ENCODE data around the gene ACSM3.

ACSM3 gene

GRCh38 chr16:20839504-20839903, 75.7 kb downstream of the ACSM3 start:
- H3K4me3 ChIP-seq (ENCODE audit: low read length) = no peak overlapping the region
- DNase-seq (ENCODE audit: low read depth) = no peak
- TF ChIP-seq CTCF (conservative IDR thresholded peaks at IDR 0.05; ENCODE audit: low read length) = no peak

- no peak for TF ChIP-seq CTCF (conservative IDR thresholded peaks at IDR 0.05; ENCODE audit: low read length)
- H3K4me3 ChIP-seq (ENCODE audit: low read length) = no peak overlapping the region
- DNase-seq (ENCODE audit: low read depth) = no peak
These were observed 80.2 kb downstream of the ACSM3 start for GRCh38 chr16:20844054-20844453.

GRCh38 chr16:20844588-20844987, 80.8 kb downstream of the ACSM3 start:
- TF ChIP-seq CTCF (conservative IDR thresholded peaks at IDR 0.05; ENCODE audit: low read length) = no peak
- no peak for DNase-seq (ENCODE audit: low read depth)
- H3K4me3 ChIP-seq (ENCODE audit: low read length) = no peak overlapping the region

- TF ChIP-seq CTCF (conservative IDR thresholded peaks at IDR 0.05; ENCODE audit: low read length) = no peak
- DNase-seq (ENCODE audit: low read depth) = no peak
- no peak overlapping the region for H3K4me3 ChIP-seq (ENCODE audit: low read length)
These were observed 82.2 kb downstream of the ACSM3 start for GRCh38 chr16:20846030-20846429.

GRCh38 chr16:20846551-20846950, 82.7 kb downstream of the ACSM3 start:
- H3K4me3 ChIP-seq (ENCODE audit: low read length) = no peak overlapping the region
- DNase-seq (ENCODE audit: low read depth) = no peak
- TF ChIP-seq CTCF (conservative IDR thresholded peaks at IDR 0.05; ENCODE audit: low read length) = no peak
